Smooth muscle cell (in vitro differentiated cells): ENCODE data around the gene RAVER2. TPM values are rescaled to one million over a fixed set of nuclear protein-coding genes. Genes with fewer than 3 reads are reported as not detected.

Source experiments
- DNase-seq: peaks from one replicate; lab custom pipeline; 2025; ENCODE audit not compliant: unreplicated experiment; lab: John Stamatoyannopoulos, UW
- H2AFZ ChIP-seq: fragments of 200-600 bp; sonication (generic); 2 replicates; pipeline ENCODE4 v1.6.0; 2016; ENCODE audit warnings: antibody characterized with exemption, low read depth, mild to moderate bottlenecking
- H3F3A ChIP-seq: fragments of 200-600 bp; sonication (generic); 2 replicates; pipeline ENCODE4 v1.6.0; 2017; ENCODE audit warnings: antibody characterized with exemption, low read depth
- H3K27ac ChIP-seq: fragments of 200-600 bp; sonication (generic); 2 replicates; pipeline ENCODE4 v1.5.1; 2016; ENCODE audit warnings: low read depth, mild to moderate bottlenecking
- H3K27me3 ChIP-seq: fragments of 200-600 bp; sonication (generic); 2 replicates; pipeline ENCODE4 v1.6.1; 2016; ENCODE audit warnings: low read depth, mild to moderate bottlenecking
- H3K36me3 ChIP-seq: fragments of 200-600 bp; sonication (generic); 2 replicates; pipeline ENCODE4 v1.5.1; 2016; ENCODE audit warnings: low read depth
- H3K4me1 ChIP-seq: fragments of 200-600 bp; sonication (generic); 2 replicates; pipeline ENCODE4 v1.5.1; 2016; ENCODE audit warnings: low read depth
- H3K4me2 ChIP-seq: fragments of 200-600 bp; sonication (generic); 2 replicates; pipeline ENCODE4 v1.6.0; 2016; ENCODE audit warnings: mild to moderate bottlenecking
- H3K4me3 ChIP-seq: fragments of 200-600 bp; sonication (generic); 2 replicates; pipeline ENCODE4 v1.5.1; 2016; ENCODE audit warnings: mild to moderate bottlenecking
- H3K79me2 ChIP-seq: fragments of 200-600 bp; sonication (generic); 2 replicates; pipeline ENCODE4 v1.6.0; 2016; ENCODE audit warnings: low read depth, mild to moderate bottlenecking
- H3K9ac ChIP-seq: fragments of 200-600 bp; sonication (generic); 2 replicates; pipeline ENCODE4 v1.6.0; 2016; ENCODE audit warnings: low read depth
- H3K9me3 ChIP-seq: fragments of 200-600 bp; sonication (generic); replicated peaks from 2 replicates; pipeline ENCODE4 v1.5.1; 2016; ENCODE audit warnings: low read depth
- H4K20me1 ChIP-seq: fragments of 200-600 bp; sonication (generic); 2 replicates; pipeline ENCODE4 v1.6.0; 2016; ENCODE audit warnings: low read depth
- CTCF ChIP-seq: fragments of 200-600 bp; sonication (generic); IDR thresholded peaks from 2 replicates; pipeline ENCODE4 v1.5.1; 2017; ENCODE audit warnings: borderline replicate concordance, mild to moderate bottlenecking, antibody characterized with exemption; ENCODE audit not compliant: insufficient read depth, poor library complexity, severe bottlenecking
- WGBS: methylation state at CpG from one replicate; pipeline ENCODE4 v1.1.7; 2016; ENCODE audit warnings: low lambda C conversion rate; 5-methylcytosine and 5-hydroxymethylcytosine counted together
- polyA plus RNA-seq: library from polyadenylated mRNA; unstranded; fragments of >200 nt; fragmentation: Nextera tagmentation; extraction: Ambion mirVana; gene quantifications from 2 replicates; pipeline ENCODE4 v1.2.1, GENCODE V29; 2016
- total RNA-seq: library from RNA; depleted of rRNA; stranded (reverse); fragments of >200 nt; gene quantifications from 2 replicates; pipeline ENCODE4 v1.2.3, GENCODE V29; 2014

Gene RAVER2
- total and polyA plus RNA-seq, 2 experiments from 2014 or later, result 2.8 to 9.8 TPM

GRCh38 chr1:64874666-64875065 lies 129.8 kb downstream of the RAVER2 start:
- 79% methylated on average over 3 of the region's 3 CpGs for WGBS
- Histone ChIP-seq H4K20me1 (peaks cover 5% of the 10 kb centered on the region), H2AFZ (no peak overlapping the region), H3K4me3 (no peak overlapping the region), H3K79me2 (no peaks in the 10 kb centered on the region), H3K36me3 (peaks cover 10% of the 10 kb centered on the region), H3K27ac (no peak overlapping the region), H3K4me1 (no peaks in the 10 kb centered on the region), H3F3A (no peaks in the 10 kb centered on the region), H3K4me2 (no peak overlapping the region), H3K9ac (no peak overlapping the region), H3K27me3 (no peaks in the 10 kb centered on the region), H3K9me3 (no peaks in the 10 kb centered on the region)
- no peak for TF ChIP-seq CTCF
- DNase-seq, result no peak

GRCh38 chr1:64875101-64875500 lies 130.2 kb downstream of the RAVER2 start:
- H4K20me1 ChIP-seq, result peaks cover 5% of the 10 kb centered on the region
- H3F3A ChIP-seq, result no peaks in the 10 kb centered on the region
- WGBS, result 92% methylated on average over 10 of the region's 10 CpGs
- no peaks in the 10 kb centered on the region for H3K79me2 ChIP-seq
- H2AFZ ChIP-seq, result no peak overlapping the region
- H3K36me3 ChIP-seq, result peaks cover 10% of the 10 kb centered on the region
- no peak overlapping the region for H3K4me2 ChIP-seq
- no peak overlapping the region for H3K27ac ChIP-seq
- H3K9ac ChIP-seq, result no peak overlapping the region
- no peaks in the 10 kb centered on the region for H3K4me1 ChIP-seq
- no peaks in the 10 kb centered on the region for H3K27me3 ChIP-seq
- no peak overlapping the region for H3K4me3 ChIP-seq
- H3K9me3 ChIP-seq, result no peaks in the 10 kb centered on the region
- TF ChIP-seq CTCF, result no peak
- no peak for DNase-seq

GRCh38 chr1:64875606-64876005 lies 130.7 kb downstream of the RAVER2 start:
- no peak overlapping the region for H3K27ac ChIP-seq
- H3K79me2 ChIP-seq, result no peaks in the 10 kb centered on the region
- H4K20me1 ChIP-seq, result peaks cover 5% of the 10 kb centered on the region
- H3K4me3 ChIP-seq, result no peak overlapping the region
- H3K4me2 ChIP-seq, result no peak overlapping the region
- DNase-seq, result no peak
- peaks cover 10% of the 10 kb centered on the region for H3K36me3 ChIP-seq
- no peaks in the 10 kb centered on the region for H3K27me3 ChIP-seq
- 96% methylated on average over 6 of the region's 6 CpGs for WGBS
- no peak overlapping the region for H2AFZ ChIP-seq
- no peaks in the 10 kb centered on the region for H3K9me3 ChIP-seq
- no peaks in the 10 kb centered on the region for H3F3A ChIP-seq
- H3K9ac ChIP-seq, result no peak overlapping the region
- TF ChIP-seq CTCF, result no peak
- H3K4me1 ChIP-seq, result no peaks in the 10 kb centered on the region

- Histone ChIP-seq H4K20me1 (peaks cover 5% of the 10 kb centered on the region), H3K4me3 (no peak overlapping the region), H3K36me3 (peaks cover 10% of the 10 kb centered on the region), H3F3A (no peaks in the 10 kb centered on the region), H2AFZ (no peak overlapping the region), H3K79me2 (no peaks in the 10 kb centered on the region), H3K9ac (no peak overlapping the region), H3K27me3 (no peaks in the 10 kb centered on the region), H3K4me2 (no peak overlapping the region), H3K27ac (no peak overlapping the region), H3K9me3 (no peaks in the 10 kb centered on the region), H3K4me1 (no peaks in the 10 kb centered on the region)
- no peak for TF ChIP-seq CTCF
- no peak for DNase-seq
- WGBS, result 93% methylated on average over 2 of the region's 2 CpGs
Observed at GRCh38 chr1:64877151-64877550, 132.3 kb downstream of the RAVER2 start.
